Common myeloid progenitor, CD34-positive (primary cell): ENCODE data around the gene PKDREJ.

Source experiments
- CTCF ChIA-PET: fragments of 350-600 bp; sonication (Branson Sonifier 250); formaldehyde crosslinking; loops from one replicate; lab custom pipeline; 2021; ENCODE audit warnings: antibody characterized with exemption; lab: Charles Lee
- POLR2A ChIA-PET: fragments of 350-600 bp; sonication (Branson Sonifier 250); formaldehyde crosslinking; loops from one replicate; lab custom pipeline; 2021; ENCODE audit warnings: antibody characterized with exemption; lab: Charles Lee
- DNase-seq, 3 donors: peaks; one replicate each; pipeline versions ENCODE4 v3.0.0 to v3.0.0-alpha.2; 2013
- H3K27ac ChIP-seq, 2 experiments: 1 replicate in 1 of 2; 2 replicates in 1 of 2; pipeline ENCODE4 v1.7.0; 2013; ENCODE audit warnings: inconsistent platforms in 2 of 2, low read length in 2 of 2, mild to moderate bottlenecking in 2 of 2, low read depth in 1 of 2, moderate library complexity in 1 of 2; ENCODE audit not compliant: severe bottlenecking in 2 of 2, insufficient read depth in 1 of 2, poor library complexity in 1 of 2
- H3K27me3 ChIP-seq, 5 experiments: replicated peaks in 2 of 5; 1 replicate in 3 of 5; 2 replicates in 2 of 5; pipeline versions ENCODE4 v1.6.1 to v1.7.0; 2013; ENCODE audit warnings: low read length in 4 of 5, mild to moderate bottlenecking in 2 of 5, moderate library complexity in 2 of 5, inconsistent platforms in 1 of 5; ENCODE audit not compliant: insufficient read depth in 5 of 5, control insufficient read depth in 4 of 5
- H3K36me3 ChIP-seq, 4 experiments: 1 replicate in 2 of 4; 2 replicates in 2 of 4; pipeline versions ENCODE4 v1.6.1 to v1.7.0; 2013; ENCODE audit warnings: low read length in 3 of 4, control low read depth in 1 of 4, mild to moderate bottlenecking in 1 of 4; ENCODE audit not compliant: control insufficient read depth in 4 of 4, insufficient read depth in 4 of 4
- H3K4me1 ChIP-seq, 4 experiments: 1 replicate in 3 of 4; 2 replicates in 1 of 4; pipeline versions ENCODE4 v1.6.1 to v1.7.1; 2013; ENCODE audit warnings: low read length in 3 of 4, mild to moderate bottlenecking in 3 of 4, control low read depth in 1 of 4, inconsistent platforms in 1 of 4, moderate library complexity in 1 of 4; ENCODE audit not compliant: control insufficient read depth in 4 of 4, insufficient read depth in 4 of 4; ENCODE audit errors: control extremely low read depth in 1 of 4
- H3K4me3 ChIP-seq, 7 experiments: 1 replicate in 4 of 7; 2 replicates in 3 of 7; pipeline versions ENCODE4 v1.5.1 to v1.7.0; 2013; ENCODE audit warnings: mild to moderate bottlenecking in 7 of 7, low read length in 6 of 7, moderate library complexity in 6 of 7, inconsistent platforms in 2 of 7, low read depth in 2 of 7, control low read depth in 1 of 7; ENCODE audit not compliant: insufficient read depth in 4 of 7, control insufficient read depth in 1 of 7; ENCODE audit errors: extremely low read depth in 1 of 7
- H3K9me3 ChIP-seq, 5 experiments: 1 replicate in 4 of 5; 2 replicates in 1 of 5; pipeline versions ENCODE4 v1.6.1 to v1.7.1; 2013; ENCODE audit warnings: low read length in 4 of 5, mild to moderate bottlenecking in 2 of 5, inconsistent platforms in 1 of 5, low read depth in 1 of 5, moderate library complexity in 1 of 5; ENCODE audit not compliant: control insufficient read depth in 4 of 5, insufficient read depth in 2 of 5; ENCODE audit errors: control extremely low read depth in 1 of 5
- WGBS: methylation state at CpG from one replicate; pipeline ENCODE4 v1.1.5; 2013; ENCODE audit not compliant: insufficient coverage; 5-methylcytosine and 5-hydroxymethylcytosine counted together

The PKDREJ gene

GRCh38 chr22:46275455-46276122, 12.4 kb upstream of the PKDREJ start:
- 74% methylated on average over 2 of the region's 3 CpGs for WGBS
- Histone ChIP-seq H3K27ac (no peak overlapping the region), H3K4me1 (no peaks in the 10 kb centered on the region), H3K27me3 (no peaks in the 10 kb centered on the region), H3K9me3 (peaks cover 0 to 4% (median 0%) of the 10 kb centered on the region in 5 experiments), H3K4me3 (no peak overlapping the region), H3K36me3 (peaks cover 15 to 71% (median 60%) of the 10 kb centered on the region in 4 experiments)
- DNase-seq = no peak
- POLR2A ChIA-PET = interaction anchor here (0.6 kb wide), 1 partner anchor 10 kb away, joined by 3 read pairs; no protein-coding TSS in a partner anchor
- CTCF ChIA-PET = interaction anchor here (1.0 to 1.2 kb wide), 2 partner anchors 11 to 40 kb away, joined by 3 read pairs; no protein-coding TSS in a partner anchor

GRCh38 chr22:46274381-46274780, 11.2 kb upstream of the PKDREJ start:
- 98% methylated on average over 8 of the region's 8 CpGs for WGBS
- H3K4me1 ChIP-seq = no peaks in the 10 kb centered on the region
- no peak overlapping the region for H3K4me3 ChIP-seq
- H3K27ac ChIP-seq = no peak overlapping the region
- ChIA-PET POLR2A (no interaction called here), CTCF (no interaction called here)
- DNase-seq = no peak
- H3K27me3 ChIP-seq = no peaks in the 10 kb centered on the region
- H3K9me3 ChIP-seq = peaks cover 0 to 4% (median 0%) of the 10 kb centered on the region in 5 experiments
- peaks cover 12 to 61% (median 52%) of the 10 kb centered on the region in 4 experiments for H3K36me3 ChIP-seq

- H3K27me3 ChIP-seq = no peaks in the 10 kb centered on the region
- CTCF ChIA-PET = interaction anchor here (2.4 kb wide), 1 partner anchor 12 kb away, joined by 6 read pairs; no protein-coding TSS in a partner anchor
- no peak overlapping the region for H3K27ac ChIP-seq
- peaks cover 0 to 4% (median 0%) of the 10 kb centered on the region in 5 experiments for H3K9me3 ChIP-seq
- no peak overlapping the region for H3K4me3 ChIP-seq
- no peaks in the 10 kb centered on the region for H3K4me1 ChIP-seq
- H3K36me3 ChIP-seq = peaks cover 10 to 54% (median 45%) of the 10 kb centered on the region in 4 experiments
- POLR2A ChIA-PET = no interaction called here
- DNase-seq = no peak
- WGBS = 98% methylated on average over 11 of the region's 12 CpGs
Measured at GRCh38 chr22:46273432-46274148, 10.4 kb upstream of the PKDREJ start.

- WGBS = 94% methylated on average over 10 of the region's 12 CpGs
- Histone ChIP-seq H3K27me3 (no peaks in the 10 kb centered on the region), H3K4me3 (no peak overlapping the region), H3K9me3 (peaks cover 0 to 4% (median 0%) of the 10 kb centered on the region in 5 experiments), H3K27ac (no peak overlapping the region), H3K36me3 (peaks cover 10 to 47% (median 38%) of the 10 kb centered on the region in 4 experiments), H3K4me1 (peaks cover 0 to 5% (median 5%) of the 10 kb centered on the region in 4 experiments)
- CTCF ChIA-PET = interaction anchor here (1.0 to 2.4 kb wide), 2 partner anchors 11 to 28 kb away, joined by 3 to 6 read pairs; no protein-coding TSS in a partner anchor
- POLR2A ChIA-PET = no interaction called here
- no peak for DNase-seq
Measured at GRCh38 chr22:46272762-46273431, 9.8 kb upstream of the PKDREJ start.

GRCh38 chr22:46272196-46272595, 9.1 kb upstream of the PKDREJ start:
- DNase-seq = no peak
- POLR2A ChIA-PET = no interaction called here

GRCh38 chr22:46269564-46269963, 6.4 kb upstream of the PKDREJ start:
- peaks cover 0 to 29% (median 20%) of the 10 kb centered on the region in 4 experiments for H3K36me3 ChIP-seq
- H3K4me1 ChIP-seq = peaks cover 0 to 10% (median 7%) of the 10 kb centered on the region in 4 experiments
- H3K27me3 ChIP-seq = peaks cover 0 to 3% (median 0%) of the 10 kb centered on the region in 5 experiments
- WGBS = 97% methylated on average over 11 of the region's 11 CpGs
- no peak for DNase-seq
- peaks cover 0 to 14% (median 0%) of the 10 kb centered on the region in 5 experiments for H3K9me3 ChIP-seq
- H3K4me3 ChIP-seq = no peak overlapping the region
- POLR2A ChIA-PET = no interaction called here
- CTCF ChIA-PET = interaction anchor here (1.0 to 1.4 kb wide), 4 partner anchors 13 to 274 kb away, joined by 3 to 4 read pairs (median 3); no protein-coding TSS in a partner anchor
- no peak overlapping the region for H3K27ac ChIP-seq

More at GRCh38 chr22:46272196-46272595, 9.1 kb upstream of the PKDREJ start:
- Histone ChIP-seq H3K9me3 (peaks cover 0 to 4% (median 0%) of the 10 kb centered on the region in 5 experiments), H3K27ac (no peak overlapping the region), H3K36me3 (peaks cover 10 to 43% (median 35%) of the 10 kb centered on the region in 4 experiments), H3K27me3 (no peaks in the 10 kb centered on the region), H3K4me3 (no peak overlapping the region), H3K4me1 (peaks cover 0 to 9% (median 7%) of the 10 kb centered on the region in 4 experiments)
- CTCF ChIA-PET = interaction anchor here (1.0 to 2.4 kb wide), 2 partner anchors 11 to 28 kb away, joined by 3 to 6 read pairs; no protein-coding TSS in a partner anchor
- 100% methylated on average over 5 of the region's 8 CpGs for WGBS
